T-helper 2 cell (primary cell): ENCODE measurements around the gene PIBF1.
"Not testable (repeated sequence)": the region's sequence is repeated elsewhere in the genome, so short reads cannot be mapped to it uniquely, and the experiment has no call there.

Source experiments
- DNase-seq, 5 experiments: peaks; one replicate each; pipeline versions ENCODE4 v3.0.0 to v3.0.0-alpha.2; 2012 to 2022

Gene PIBF1

GRCh38 chr13:72911981-72912380, 130.0 kb downstream of the PIBF1 start:
- no peak for DNase-seq

- DNase-seq = no peak
These were observed 138.2 kb downstream of the PIBF1 start for GRCh38 chr13:72920097-72920496.

GRCh38 chr13:72931311-72931710, 149.4 kb downstream of the PIBF1 start:
- no peak for DNase-seq

- no peak for DNase-seq
These were observed 150.3 kb downstream of the PIBF1 start for GRCh38 chr13:72932250-72932649.

- DNase-seq = not testable (repeated sequence)
These were observed 164.3 kb downstream of the PIBF1 start for GRCh38 chr13:72946267-72946666.

- peak in 1 of 5 experiments; percentile 30 for DNase-seq
These were observed 170.7 kb downstream of the PIBF1 start for GRCh38 chr13:72952529-72953141.

- DNase-seq = no peak
These were observed 171.5 kb downstream of the PIBF1 start for GRCh38 chr13:72953391-72953965.

- DNase-seq = no peak
These were observed 177.7 kb downstream of the PIBF1 start for GRCh38 chr13:72959643-72960042.

- DNase-seq = no peak
These were observed 178.2 kb downstream of the PIBF1 start for GRCh38 chr13:72960114-72960513.

- no peak for DNase-seq
These were observed 178.6 kb downstream of the PIBF1 start for GRCh38 chr13:72960541-72960940.

- no peak for DNase-seq
These were observed 181.8 kb downstream of the PIBF1 start for GRCh38 chr13:72963762-72964161.

- DNase-seq = no peak
These were observed 188.5 kb downstream of the PIBF1 start for GRCh38 chr13:72970301-72970880.

GRCh38 chr13:72970956-72971355, 189.0 kb downstream of the PIBF1 start:
- DNase-seq = no peak

- DNase-seq = no peak
These were observed 191.3 kb downstream of the PIBF1 start for GRCh38 chr13:72973234-72973633.

- DNase-seq = no peak
These were observed 201.3 kb downstream of the PIBF1 start for GRCh38 chr13:72983085-72983768.

GRCh38 chr13:72985610-72986009, 203.7 kb downstream of the PIBF1 start:
- no peak for DNase-seq

- DNase-seq = no peak
These were observed 204.3 kb downstream of the PIBF1 start for GRCh38 chr13:72986197-72986596.

GRCh38 chr13:72990953-72991352, 209.0 kb downstream of the PIBF1 start:
- no peak for DNase-seq

GRCh38 chr13:72998012-72998411, 216.1 kb downstream of the PIBF1 start:
- DNase-seq = no peak

GRCh38 chr13:73000027-73000674, 218.2 kb downstream of the PIBF1 start:
- peak in 1 of 5 experiments; percentile 42 for DNase-seq

GRCh38 chr13:73001971-73002370, 220.0 kb downstream of the PIBF1 start:
- no peak for DNase-seq

GRCh38 chr13:73011751-73012150, 229.8 kb downstream of the PIBF1 start:
- no peak for DNase-seq

GRCh38 chr13:73015805-73016204, 233.9 kb downstream of the PIBF1 start:
- no peak for DNase-seq
